PFSK-1 (cell line): ENCODE measurements around the gene NEGR1.

Experiments used
- POLR2AphosphoS5 ChIP-seq: IDR thresholded peaks from 2 replicates; pipeline ENCODE4 v1.6.1; 2012; ENCODE audit warnings: low read depth, mild to moderate bottlenecking, control low read depth, low read length, moderate library complexity
- REST ChIP-seq, 2 experiments: IDR thresholded peaks; 2 replicates each; pipeline versions ENCODE4 v1.6.1 to v1.8.0; 2011 to 2012; ENCODE audit warnings: low read depth in 2 of 2, low read length in 2 of 2, control low read depth in 1 of 2, inconsistent platforms in 1 of 2, mild to moderate bottlenecking in 1 of 2, moderate library complexity in 1 of 2; ENCODE audit not compliant: insufficient read depth in 1 of 2
- SIN3A ChIP-seq: IDR thresholded peaks from 2 replicates; pipeline ENCODE4 v1.6.1; 2012; ENCODE audit warnings: mild to moderate bottlenecking, low read length, moderate library complexity, borderline replicate concordance; ENCODE audit not compliant: insufficient read depth

GRCh38 chr1:71362691-71363090 lies 919.6 kb downstream of the NEGR1 start:
- TF ChIP-seq SIN3A (no peak), POLR2AphosphoS5 (no peak), REST (IDR thresholded peaks at IDR 0.05; ENCODE audit: insufficient read depth in 1 of 2, low read depth in 2 of 2, low read length in 2 of 2) (no peak)
